GM21786 (cell line): ENCODE data around the gene IQSEC1.

Experiments
- ATAC-seq: cut with Tn5 transposase; IDR thresholded peaks from one replicate; pipeline ENCODE4 v1.9.1; 2021; ENCODE audit not compliant: unreplicated experiment

The IQSEC1 gene

DNA sequence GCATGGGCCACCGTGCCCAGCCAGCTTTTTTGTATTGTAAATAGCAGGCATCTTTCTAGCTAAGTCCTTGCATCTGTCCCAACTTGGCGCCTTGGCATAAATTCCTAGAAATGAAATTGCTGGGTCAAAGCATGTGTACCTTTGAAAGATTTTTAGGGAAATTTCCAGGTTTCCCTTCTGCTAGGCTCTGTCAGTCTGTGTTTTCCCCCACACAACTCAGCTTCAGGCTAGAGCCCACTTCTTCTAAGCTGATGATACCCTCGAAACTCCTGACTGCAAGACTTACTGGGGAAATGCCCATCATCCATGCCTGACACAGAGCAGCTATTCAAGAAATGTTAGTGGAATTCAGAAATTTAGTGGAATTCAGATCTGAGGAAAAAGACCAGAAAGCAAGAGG lies 221.0 kb downstream of the IQSEC1 start:
- ATAC-seq: no peak
